Skeletal muscle satellite cell (primary cell): ENCODE data around the gene COMMD10. TPM values are rescaled to one million over a fixed set of nuclear protein-coding genes. Genes with fewer than 3 reads are reported as not detected.

ENCODE experiments used
- H3K27me3 ChIP-seq: 2 replicates; pipeline ENCODE4 v1.7.0; 2013; ENCODE audit warnings: low read length; ENCODE audit not compliant: control insufficient read depth, insufficient read depth
- H3K36me3 ChIP-seq: 2 replicates; pipeline ENCODE4 v1.7.0; 2013; ENCODE audit warnings: mild to moderate bottlenecking, control low read depth, low read length; ENCODE audit not compliant: insufficient read depth
- H3K4me1 ChIP-seq: 2 replicates; pipeline ENCODE4 v1.7.0; 2013; ENCODE audit warnings: low read length; ENCODE audit not compliant: control insufficient read depth, insufficient read depth
- H3K4me2 ChIP-seq: 2 replicates; pipeline ENCODE4 v1.7.0; 2013; ENCODE audit warnings: mild to moderate bottlenecking, low read length
- H3K4me3 ChIP-seq: 2 replicates; pipeline ENCODE4 v1.7.0; 2013; ENCODE audit warnings: low read length
- H3K9ac ChIP-seq: 2 replicates; pipeline ENCODE4 v1.7.0; 2013; ENCODE audit warnings: mild to moderate bottlenecking, low read depth, low read length, moderate library complexity
- H3K9me3 ChIP-seq: replicated peaks from 2 replicates; pipeline ENCODE4 v1.7.0; 2013; ENCODE audit warnings: mild to moderate bottlenecking, control low read depth, low read length
- small RNA-seq: library from RNA; depleted of rRNA; stranded (forward); fragments of <200 nt; gene quantifications from one replicate; pipeline ENCODE3, GENCODE V24; 2012

Gene COMMD10

DNA sequence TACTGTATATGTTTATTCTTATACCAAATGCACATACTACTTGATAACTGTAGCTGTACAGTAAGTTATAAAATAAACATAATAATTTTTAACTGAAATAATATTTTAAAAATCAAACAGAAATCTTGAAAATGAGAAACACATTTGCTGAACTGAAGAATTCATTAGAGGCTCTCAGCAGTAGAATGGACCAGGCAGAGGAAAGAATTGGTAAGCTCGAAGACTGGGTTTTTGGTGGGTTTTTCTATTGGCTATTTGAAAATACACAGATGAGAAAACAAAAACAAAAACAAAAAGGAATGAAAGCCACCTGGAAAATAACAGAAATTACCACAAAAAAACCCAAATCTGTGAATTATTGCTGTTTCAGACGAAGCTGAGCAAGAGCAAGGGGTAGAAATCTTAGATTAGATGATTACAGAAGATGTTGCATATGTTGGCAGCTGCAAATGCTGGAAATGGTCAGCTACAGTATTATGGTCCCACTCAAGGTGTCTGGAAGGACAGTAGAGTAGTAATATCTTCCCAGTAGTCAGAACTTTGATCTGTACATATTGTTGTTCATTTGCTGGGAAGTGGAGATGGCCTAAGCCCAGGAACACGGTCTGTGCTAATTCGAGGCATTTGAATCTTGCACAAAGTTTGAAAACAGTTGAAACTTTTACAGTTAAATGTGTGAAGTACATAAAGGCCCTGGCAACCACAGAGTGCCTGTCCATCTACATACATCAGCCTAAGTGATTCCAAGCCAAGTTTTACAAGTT lies 233.4 kb downstream of the COMMD10 start:
- Histone ChIP-seq H3K36me3 (no peaks in the 10 kb centered on the region), H3K4me3 (no peak overlapping the region)

DNA sequence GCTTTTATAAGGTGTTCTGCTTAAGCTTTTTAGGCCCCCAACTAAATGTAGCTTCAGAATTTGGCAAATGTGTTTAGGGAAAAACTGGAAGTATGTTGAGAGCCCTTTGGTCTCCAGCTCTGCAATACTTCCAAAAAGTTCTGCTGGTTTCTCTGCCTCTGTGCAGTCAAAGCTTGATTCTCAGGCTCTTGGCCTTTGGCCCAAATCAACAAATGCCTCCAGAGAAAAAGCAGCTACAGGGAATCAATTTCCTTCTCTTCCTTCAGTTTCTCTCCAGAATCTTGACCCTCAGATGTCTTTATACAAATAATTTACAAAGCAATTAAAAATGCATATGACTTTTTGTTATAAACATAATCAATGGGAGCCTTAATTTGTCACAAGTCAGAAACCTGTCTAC lies 235.7 kb downstream of the COMMD10 start:
- no peak overlapping the region for H3K9ac ChIP-seq
- H3K4me1 ChIP-seq = no peaks in the 10 kb centered on the region
- no peaks in the 10 kb centered on the region for H3K36me3 ChIP-seq
- H3K9me3 ChIP-seq = no peaks in the 10 kb centered on the region
- no peak overlapping the region for H3K4me2 ChIP-seq
- no peaks in the 10 kb centered on the region for H3K27me3 ChIP-seq
- no peak overlapping the region for H3K4me3 ChIP-seq

More for the DNA sequence above, 233.4 kb downstream of the COMMD10 start:
- Histone ChIP-seq H3K4me2 (no peak overlapping the region), H3K27me3 (no peaks in the 10 kb centered on the region), H3K9ac (no peak overlapping the region), H3K9me3 (no peaks in the 10 kb centered on the region), H3K4me1 (no peaks in the 10 kb centered on the region)

DNA sequence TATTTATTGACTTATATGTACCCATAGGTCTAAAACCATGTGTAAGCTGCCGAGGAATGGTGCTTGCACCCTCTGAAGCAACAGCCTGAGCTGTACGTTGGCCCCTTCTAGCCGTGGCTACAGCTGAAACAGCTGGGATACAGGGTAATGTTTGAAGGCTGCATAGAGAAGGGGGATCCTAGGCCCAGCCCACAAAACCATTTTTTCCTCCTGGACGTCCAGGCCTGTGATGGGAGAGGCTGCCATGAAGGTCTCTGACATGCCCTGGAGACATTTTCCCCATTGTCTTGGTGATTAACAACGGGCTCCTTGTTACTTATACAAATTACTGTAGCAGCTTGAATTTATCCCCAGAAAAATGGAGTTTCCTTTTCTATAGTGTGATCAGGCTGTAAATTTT lies 244.7 kb downstream of the COMMD10 start:
- no peak overlapping the region for H3K4me3 ChIP-seq
- peaks cover 3% of the 10 kb centered on the region for H3K9me3 ChIP-seq
- H3K4me2 ChIP-seq = no peak overlapping the region
- no peak overlapping the region for H3K9ac ChIP-seq
- H3K27me3 ChIP-seq = no peaks in the 10 kb centered on the region
- H3K4me1 ChIP-seq = no peaks in the 10 kb centered on the region
- H3K36me3 ChIP-seq = peaks cover 6% of the 10 kb centered on the region

DNA sequence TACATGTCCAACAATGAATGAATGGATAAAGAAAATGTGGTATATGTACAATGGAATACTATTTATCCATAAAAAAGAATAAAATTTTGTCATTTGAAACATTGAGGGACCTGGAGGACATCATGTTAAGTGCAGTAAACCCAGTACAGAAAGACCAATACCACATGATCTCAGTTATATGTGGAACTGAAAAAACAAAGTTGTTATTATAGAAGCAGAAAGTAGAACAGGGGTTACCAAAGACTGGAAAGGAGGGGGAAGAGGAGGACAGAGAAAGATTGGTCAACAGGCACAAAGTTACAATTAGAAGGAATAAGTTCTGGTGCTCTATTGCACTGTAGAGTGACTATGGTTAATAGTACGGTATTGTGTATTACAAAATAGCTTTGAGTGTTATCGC lies 256.0 kb downstream of the COMMD10 start:
- Histone ChIP-seq H3K36me3 (no peaks in the 10 kb centered on the region), H3K27me3 (no peaks in the 10 kb centered on the region), H3K9ac (no peak overlapping the region), H3K4me3 (no peak overlapping the region), H3K9me3 (no peaks in the 10 kb centered on the region), H3K4me1 (no peaks in the 10 kb centered on the region), H3K4me2 (no peak overlapping the region)

Small RNAs within 50 kb of the gene (small RNA-seq; reads per million reads assigned to genes)
- gene HMGN2P27 (not detected), gene RNU6-644P (not detected)
